HK-2 (cell line): ENCODE data around the gene KLHDC7B.

ENCODE experiments used
- DNase-seq: peaks from one replicate; pipeline ENCODE4 v3.0.0-alpha.2; 2018; ENCODE audit not compliant: unreplicated experiment

The KLHDC7B gene

DNA sequence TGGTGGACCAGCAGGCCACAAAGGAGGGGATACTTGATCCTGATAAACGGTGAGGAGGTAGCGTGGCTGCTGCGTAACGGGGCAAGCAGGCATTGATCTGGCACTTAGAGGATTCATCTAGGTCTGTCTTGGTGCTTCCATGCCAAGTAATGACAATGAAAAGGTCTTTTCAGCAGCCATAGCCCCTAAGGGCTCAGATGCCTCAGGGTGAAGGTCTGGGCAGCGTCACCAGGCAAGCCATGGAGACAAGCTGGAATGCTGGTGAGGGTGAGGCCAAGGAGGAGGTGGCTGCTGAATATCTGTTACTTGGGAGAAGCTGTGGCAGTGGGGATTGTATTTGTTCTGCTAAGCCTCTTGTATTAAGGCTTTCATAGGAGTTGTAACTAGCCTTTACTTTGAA is 41.7 kb downstream of the KLHDC7B start:
- no peak for DNase-seq

DNA sequence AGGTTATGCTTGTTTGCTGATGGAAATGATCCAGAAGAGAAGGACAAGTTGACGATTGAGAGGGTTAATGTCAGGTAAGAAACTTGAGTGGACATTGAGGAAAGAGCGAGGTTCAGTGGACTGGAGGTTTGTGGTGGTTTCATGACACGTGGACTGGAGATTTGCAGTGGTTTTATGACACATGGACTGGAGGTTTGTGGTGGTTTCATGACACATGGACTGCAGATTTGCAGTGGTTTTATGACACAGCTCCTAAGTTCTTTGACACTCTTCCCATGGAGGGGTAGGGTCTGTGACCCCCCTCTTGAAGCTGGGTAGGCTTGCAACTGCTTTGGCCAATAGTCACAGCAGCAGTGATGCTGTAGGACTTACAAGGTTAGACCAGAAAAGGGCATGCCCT is 49.5 kb downstream of the KLHDC7B start:
- DNase-seq, result peak; percentile 27

DNA sequence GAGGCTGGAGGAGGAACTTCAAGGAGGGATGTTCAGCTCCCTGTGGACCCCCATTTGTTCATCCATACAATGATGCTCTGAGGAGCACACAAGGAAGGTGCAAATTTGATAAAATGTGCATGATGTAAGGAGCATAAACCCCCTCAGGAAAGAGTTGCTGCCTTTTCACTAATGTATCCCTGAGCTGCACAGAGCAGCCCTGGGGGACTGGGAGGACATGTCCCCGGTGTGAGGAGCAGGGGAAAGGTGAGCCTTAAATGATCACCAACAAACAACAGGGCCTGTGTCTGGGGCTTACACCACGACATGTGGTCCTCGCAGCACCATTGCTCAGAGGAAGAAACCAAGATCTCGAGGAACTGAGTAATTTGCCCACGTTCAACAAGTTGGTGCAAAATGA is 51.4 kb downstream of the KLHDC7B start:
- DNase-seq, result no peak

DNA sequence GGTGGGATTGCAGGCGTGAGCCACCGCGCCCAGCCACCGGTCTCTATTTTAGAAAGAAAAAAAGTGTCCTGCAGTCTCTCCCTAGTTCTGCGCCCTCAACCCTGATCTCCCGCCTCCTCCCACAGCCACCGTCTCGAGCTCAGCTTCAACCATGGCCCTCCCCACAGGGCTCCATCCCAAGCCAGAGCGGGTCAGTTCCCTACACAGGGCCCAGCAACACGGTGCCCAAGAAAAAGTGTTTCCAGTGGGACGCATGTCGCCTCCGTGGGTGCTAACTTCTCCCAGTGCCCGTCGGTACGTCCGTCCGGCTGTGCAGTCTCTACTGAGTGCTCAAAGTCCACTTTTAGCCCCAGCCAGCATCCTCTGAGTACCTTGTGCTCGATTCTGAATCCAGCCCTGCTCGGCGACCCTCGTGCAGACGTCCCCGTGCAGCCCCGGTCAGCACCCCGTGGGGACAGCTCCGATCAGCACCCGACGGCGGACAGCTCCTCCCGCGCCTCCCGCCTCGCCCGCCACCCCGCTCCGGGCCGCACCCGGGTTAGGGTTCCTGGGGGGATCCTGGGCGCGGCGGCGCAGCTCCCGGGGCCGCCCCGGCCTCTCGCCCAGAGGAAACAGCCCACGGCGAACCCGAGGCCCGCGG is 54.2 kb downstream of the KLHDC7B start:
- peak; percentile 68 for DNase-seq

DNA sequence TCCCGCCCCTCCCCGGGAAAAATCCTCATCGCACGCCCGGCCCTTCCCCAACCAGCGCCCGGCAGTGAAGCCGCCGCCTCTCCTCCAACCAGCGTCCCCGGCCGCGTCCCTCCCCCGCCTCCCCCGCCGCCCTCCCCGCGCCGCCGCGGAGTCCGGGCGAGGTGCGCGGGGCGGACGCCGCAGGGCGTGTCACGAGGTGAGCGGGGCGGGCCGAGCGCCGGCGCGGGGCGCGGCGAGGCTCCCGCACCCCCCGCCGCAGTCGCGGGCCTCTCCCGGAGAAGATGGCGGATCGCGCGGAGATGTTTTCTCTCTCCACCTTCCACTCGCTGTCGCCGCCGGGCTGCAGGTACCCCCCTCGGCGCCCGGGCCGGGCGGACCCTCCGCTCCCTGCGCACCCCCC is 54.8 kb downstream of the KLHDC7B start, which contains the start of gene MAPK8IP2:
TSS of gene MAPK8IP2 (plus strand) at position 256 of the 400 bp plus-strand sequence. CDS start at position 282, 26 bp downstream.
- no peak for DNase-seq
